GM06990 (cell line): ENCODE data around the gene ASB2.

ENCODE experiments used
- DNase-seq: peaks from one replicate; pipeline ENCODE4 v3.0.0-alpha.2; 2011; ENCODE audit not compliant: insufficient read length; ENCODE audit errors: extremely low read depth
- H3K27me3 ChIP-seq: replicated peaks from 2 replicates; pipeline ENCODE4 v1.6.0; 2011; ENCODE audit warnings: low read length; ENCODE audit not compliant: control insufficient read depth, insufficient read depth
- H3K36me3 ChIP-seq: 2 replicates; pipeline ENCODE4 v1.5.1; 2011; ENCODE audit warnings: low read length; ENCODE audit not compliant: control insufficient read depth, insufficient read depth
- H3K4me3 ChIP-seq: replicated peaks from 2 replicates; pipeline ENCODE4 v1.5.1; 2011; ENCODE audit warnings: low read depth, mild to moderate bottlenecking, control low read depth, low read length
- TF ChIP-seq, protein P1 (sequence below): IDR thresholded peaks from 2 replicates; pipeline ENCODE4 v1.5.1; 2011; ENCODE audit warnings: low read length, control low read depth, mild to moderate bottlenecking, inconsistent platforms; ENCODE audit not compliant: insufficient read depth, poor library complexity, severe bottlenecking

ASB2 gene

DNA sequence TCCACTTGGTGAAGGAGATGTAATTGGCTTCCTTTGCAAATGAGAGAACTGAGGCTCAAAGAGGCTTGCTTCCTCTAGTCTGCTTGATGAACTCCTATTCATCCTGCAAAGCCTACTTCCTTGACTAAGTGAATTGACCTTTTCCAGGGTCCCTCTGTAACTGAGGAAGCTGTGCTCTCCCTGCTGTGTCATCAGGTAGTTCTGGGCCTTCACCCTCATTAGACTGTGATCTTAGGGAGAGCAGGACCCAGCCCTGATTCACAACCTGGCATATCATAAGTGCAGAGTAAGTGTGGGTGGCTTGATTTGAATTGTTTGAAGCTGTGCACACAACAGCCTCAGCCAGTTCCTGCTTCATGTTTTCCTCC, 16.3 kb downstream of the ASB2 start:
- TF ChIP-seq, protein P1, sequence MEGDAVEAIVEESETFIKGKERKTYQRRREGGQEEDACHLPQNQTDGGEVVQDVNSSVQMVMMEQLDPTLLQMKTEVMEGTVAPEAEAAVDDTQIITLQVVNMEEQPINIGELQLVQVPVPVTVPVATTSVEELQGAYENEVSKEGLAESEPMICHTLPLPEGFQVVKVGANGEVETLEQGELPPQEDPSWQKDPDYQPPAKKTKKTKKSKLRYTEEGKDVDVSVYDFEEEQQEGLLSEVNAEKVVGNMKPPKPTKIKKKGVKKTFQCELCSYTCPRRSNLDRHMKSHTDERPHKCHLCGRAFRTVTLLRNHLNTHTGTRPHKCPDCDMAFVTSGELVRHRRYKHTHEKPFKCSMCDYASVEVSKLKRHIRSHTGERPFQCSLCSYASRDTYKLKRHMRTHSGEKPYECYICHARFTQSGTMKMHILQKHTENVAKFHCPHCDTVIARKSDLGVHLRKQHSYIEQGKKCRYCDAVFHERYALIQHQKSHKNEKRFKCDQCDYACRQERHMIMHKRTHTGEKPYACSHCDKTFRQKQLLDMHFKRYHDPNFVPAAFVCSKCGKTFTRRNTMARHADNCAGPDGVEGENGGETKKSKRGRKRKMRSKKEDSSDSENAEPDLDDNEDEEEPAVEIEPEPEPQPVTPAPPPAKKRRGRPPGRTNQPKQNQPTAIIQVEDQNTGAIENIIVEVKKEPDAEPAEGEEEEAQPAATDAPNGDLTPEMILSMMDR = no peak
- no peak overlapping the region; the same call in 1 of the 2 replicates for H3K4me3 ChIP-seq
- DNase-seq = no peak

DNA sequence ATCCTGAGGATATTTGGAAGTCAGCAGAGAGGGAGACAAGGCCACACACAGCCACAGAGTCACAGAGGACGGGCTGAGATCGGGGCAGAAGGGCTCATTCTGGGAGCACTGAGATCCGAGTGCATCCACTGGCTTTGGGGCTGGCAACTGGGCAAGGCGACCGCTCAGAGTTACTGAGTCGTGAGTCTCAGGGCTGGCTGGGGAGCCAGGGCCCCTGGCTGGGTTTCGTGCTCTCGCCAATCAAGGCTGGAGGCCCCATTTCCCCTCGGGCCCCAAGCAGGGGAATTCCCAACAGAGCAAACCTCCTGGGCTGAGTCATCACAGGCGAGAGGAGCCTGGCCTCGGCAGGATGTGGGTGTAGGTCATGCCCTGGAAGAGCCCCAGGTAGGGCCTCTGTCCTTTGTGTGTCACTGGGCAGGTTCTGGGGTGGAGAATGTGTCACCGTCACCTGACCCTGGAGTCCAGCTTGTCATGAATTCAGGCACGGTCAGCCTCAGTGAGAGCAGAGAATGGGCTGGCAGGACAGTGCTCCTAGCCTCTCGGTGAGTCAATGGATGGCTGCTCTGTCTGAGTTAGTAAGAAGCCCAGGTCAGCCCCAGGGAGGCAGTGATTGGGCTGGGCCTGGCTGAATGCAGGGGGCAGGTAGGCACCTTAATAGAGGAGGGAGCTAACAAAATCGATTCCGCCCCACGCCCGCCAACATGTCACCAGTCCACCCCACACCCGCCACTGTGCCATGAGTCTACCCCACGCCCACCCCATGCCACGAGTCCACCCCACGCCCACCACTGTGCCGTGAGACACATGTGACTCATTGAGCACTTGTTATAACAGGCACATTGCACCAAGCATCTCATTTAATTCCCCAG, 16.9 kb downstream of the ASB2 start:
- H3K4me3 ChIP-seq = peak overlapping the region; percentile 24
- DNase-seq = peak; percentile 90
- no peaks in the 10 kb centered on the region for H3K27me3 ChIP-seq
- TF ChIP-seq, protein P1 = no peak
- H3K36me3 ChIP-seq = no peaks in the 10 kb centered on the region

More for the DNA sequence above, 16.3 kb downstream of the ASB2 start:
- no peaks in the 10 kb centered on the region for H3K36me3 ChIP-seq
- no peaks in the 10 kb centered on the region for H3K27me3 ChIP-seq

DNA sequence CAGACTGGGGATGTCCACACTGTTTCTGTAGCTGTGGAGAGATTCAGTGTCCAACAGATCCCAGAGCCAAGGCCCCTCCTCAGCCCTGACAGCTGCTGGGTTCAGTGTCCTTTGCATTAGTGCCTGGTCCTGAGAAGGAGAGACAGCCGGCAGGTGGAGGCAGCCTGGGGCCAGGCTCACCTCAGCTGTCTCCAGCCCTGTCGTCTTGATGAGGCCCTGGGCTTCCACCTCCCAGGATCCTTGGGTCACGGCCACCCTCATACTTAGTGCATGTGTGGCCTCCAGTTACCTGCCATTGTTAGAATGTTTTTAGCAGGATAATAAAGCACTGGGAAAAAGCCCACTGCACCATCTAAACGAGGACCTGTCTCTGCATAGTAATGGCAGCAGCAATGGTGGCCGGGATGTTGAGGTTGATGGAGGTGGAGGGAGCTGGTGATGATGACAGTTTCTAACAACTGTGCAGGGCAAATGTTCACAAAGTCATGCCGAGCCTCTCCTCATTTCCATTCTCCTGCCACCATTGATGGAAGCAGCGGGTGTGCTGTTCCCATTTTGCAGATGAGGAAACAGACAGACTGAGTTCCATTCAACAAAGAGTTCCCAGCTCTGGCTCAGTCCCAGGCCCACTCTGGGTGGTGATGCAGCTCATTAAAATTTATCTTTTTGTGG, 17.7 kb downstream of the ASB2 start:
- no peak for DNase-seq
- Histone ChIP-seq H3K27me3 (no peaks in the 10 kb centered on the region), H3K4me3 (0 out of 2 replicates have a peak overlapping the region, but pooled peaks have one; percentile 9), H3K36me3 (no peaks in the 10 kb centered on the region)
- TF ChIP-seq, protein P1 = no peak

DNA sequence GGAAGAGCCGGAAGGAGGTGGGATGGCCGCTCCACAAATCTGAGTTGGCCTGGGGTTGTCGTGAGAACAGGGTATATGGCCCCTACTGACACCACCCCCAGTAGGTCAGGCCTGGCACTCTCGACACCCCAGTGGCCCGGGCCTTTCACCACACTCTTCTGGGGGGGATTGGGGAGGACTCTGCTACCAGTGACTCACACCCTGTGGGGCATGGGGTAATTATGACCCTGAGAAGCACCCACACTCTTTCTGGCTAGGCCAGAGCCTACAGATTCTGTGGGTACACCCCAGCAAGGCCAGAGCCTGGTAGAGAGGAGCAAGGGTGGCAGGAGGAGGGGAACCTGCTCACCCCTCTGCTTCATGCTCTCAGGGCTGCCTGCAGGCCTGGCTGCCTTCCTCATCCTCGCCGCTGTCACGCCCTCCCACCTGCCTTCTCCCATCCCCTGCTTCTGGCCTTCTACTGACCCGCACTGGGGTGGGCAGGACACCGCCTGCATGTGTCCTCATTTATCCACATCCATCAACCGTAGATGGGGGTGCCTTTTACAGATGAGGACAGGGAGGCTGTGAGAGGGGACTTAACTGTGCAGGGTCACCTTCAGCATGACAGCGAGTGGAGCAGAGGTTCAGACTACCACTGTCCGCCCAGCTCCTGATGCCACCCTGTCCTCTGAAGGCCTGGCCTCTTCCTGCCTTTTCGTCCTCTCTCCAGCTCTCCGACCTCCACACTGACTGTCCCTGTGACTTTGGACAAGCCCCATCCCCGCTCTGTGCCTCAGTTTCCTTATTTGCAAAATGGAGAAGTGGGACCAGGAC, 18.4 kb downstream of the ASB2 start:
- no peak overlapping the region for H3K4me3 ChIP-seq
- H3K27me3 ChIP-seq = no peaks in the 10 kb centered on the region
- H3K36me3 ChIP-seq = no peaks in the 10 kb centered on the region
- TF ChIP-seq, protein P1 = no peak
- DNase-seq = no peak

DNA sequence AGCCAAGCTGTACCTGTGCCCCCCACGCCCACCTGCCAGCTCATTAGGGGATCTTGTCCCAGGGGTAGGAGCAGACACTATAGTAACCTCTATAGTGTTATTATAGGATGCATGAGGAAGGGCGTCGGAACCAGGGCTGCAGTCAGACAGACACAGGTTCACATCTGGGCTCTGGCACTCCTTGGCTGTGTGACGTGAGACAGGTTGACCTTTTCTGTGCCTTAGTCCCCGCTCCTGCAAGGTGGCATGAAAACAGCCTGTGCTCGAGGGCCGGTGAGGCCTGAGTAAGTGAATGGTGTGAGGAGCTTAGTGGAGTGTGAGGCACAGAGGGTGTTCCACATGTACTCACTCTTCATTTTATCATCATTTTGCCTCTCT, 19.0 kb downstream of the ASB2 start:
- H3K36me3 ChIP-seq = peaks cover 2% of the 10 kb centered on the region; the same call in 1 of the 2 replicates
- DNase-seq = no peak
- TF ChIP-seq, protein P1 = no peak
- no peaks in the 10 kb centered on the region for H3K27me3 ChIP-seq
- no peak overlapping the region for H3K4me3 ChIP-seq
